SU-DHL-6 (cell line): ENCODE results near the gene RPA3.

Experiments used
- H2AFZ ChIP-seq: fragments of 200-600 bp; sonication (generic); 2 replicates; pipeline ENCODE4 v1.6.1; 2014; ENCODE audit warnings: low read depth, mild to moderate bottlenecking, moderate library complexity, mixed read lengths, antibody characterized with exemption, low read length; ENCODE audit not compliant: severe bottlenecking
- H3F3A ChIP-seq: fragments of 200-600 bp; shearing (Covaris generic); 2 replicates; pipeline ENCODE4 v1.6.0; 2016; ENCODE audit warnings: antibody characterized with exemption, mild to moderate bottlenecking; ENCODE audit not compliant: insufficient read depth
- H3K27ac ChIP-seq: fragments of 200-600 bp; sonication (generic); 2 replicates; pipeline ENCODE4 v1.5.1; 2016; ENCODE audit warnings: low read depth, mild to moderate bottlenecking, low read length, moderate library complexity, mixed read lengths
- H3K27me3 ChIP-seq: fragments of 200-600 bp; sonication (generic), shearing (Covaris generic); 2 replicates; pipeline ENCODE4 v1.6.0; 2014; ENCODE audit warnings: mild to moderate bottlenecking, low read length
- H3K36me3 ChIP-seq: fragments of 200-600 bp; sonication (generic); 2 replicates; pipeline ENCODE4 v1.6.1; 2014; ENCODE audit warnings: mild to moderate bottlenecking, low read length, mixed read lengths
- H3K4me2 ChIP-seq: fragments of 300-600, 200-600 bp; shearing (Covaris generic), sonication (generic); 2 replicates; pipeline ENCODE4 v1.6.0; 2014; ENCODE audit warnings: low read length, low read depth, mild to moderate bottlenecking; ENCODE audit not compliant: poor library complexity, severe bottlenecking
- H3K4me3 ChIP-seq: fragments of 200-600 bp; sonication (generic); 2 replicates; pipeline ENCODE4 v1.5.1; 2014; ENCODE audit warnings: antibody characterized with exemption, low read length, mild to moderate bottlenecking, mixed read lengths; ENCODE audit not compliant: insufficient read depth, poor library complexity, severe bottlenecking
- H3K79me2 ChIP-seq: fragments of 200-600 bp; sonication (generic); 2 replicates; pipeline ENCODE4 v1.6.1; 2014; ENCODE audit warnings: mild to moderate bottlenecking, low read length, moderate library complexity; ENCODE audit not compliant: insufficient read depth
- H3K9ac ChIP-seq: fragments of 200-600 bp; sonication (generic); 2 replicates; pipeline ENCODE4 v1.7.0; 2014; ENCODE audit warnings: mild to moderate bottlenecking, low read length
- H3K9me2 ChIP-seq: fragments of 200-600 bp; sonication (generic); replicated peaks from 2 replicates; pipeline ENCODE4 v1.6.1; 2014; ENCODE audit warnings: low read length; ENCODE audit not compliant: insufficient read depth
- H3K9me3 ChIP-seq: fragments of 200-600 bp; sonication (generic); 2 replicates; pipeline ENCODE4 v1.6.1; 2014; ENCODE audit warnings: low read length, mixed read lengths; ENCODE audit not compliant: insufficient read depth
- H4K20me1 ChIP-seq: fragments of 200-600 bp; sonication (generic); 2 replicates; pipeline ENCODE4 v1.6.1; 2014; ENCODE audit warnings: low read depth, mild to moderate bottlenecking, antibody characterized with exemption, low read length, moderate library complexity, mixed read lengths
- EZH2phosphoT487 ChIP-seq: fragments of 200-600 bp; sonication (generic), shearing (Covaris generic); conservative IDR thresholded peaks from 2 replicates; pipeline ENCODE4 v1.6.1; 2018; ENCODE audit warnings: mild to moderate bottlenecking, antibody characterized with exemption, low read length, moderate library complexity, mixed read lengths
- TF ChIP-seq, protein P1 (sequence below): fragments of 200-600 bp; sonication (generic); IDR thresholded peaks from one replicate; pipeline ENCODE4 v1.5.1; 2017; ENCODE audit warnings: antibody characterized with exemption, mild to moderate bottlenecking, low read length, moderate library complexity; ENCODE audit not compliant: insufficient read depth, poor library complexity, severe bottlenecking

Gene RPA3

DNA sequence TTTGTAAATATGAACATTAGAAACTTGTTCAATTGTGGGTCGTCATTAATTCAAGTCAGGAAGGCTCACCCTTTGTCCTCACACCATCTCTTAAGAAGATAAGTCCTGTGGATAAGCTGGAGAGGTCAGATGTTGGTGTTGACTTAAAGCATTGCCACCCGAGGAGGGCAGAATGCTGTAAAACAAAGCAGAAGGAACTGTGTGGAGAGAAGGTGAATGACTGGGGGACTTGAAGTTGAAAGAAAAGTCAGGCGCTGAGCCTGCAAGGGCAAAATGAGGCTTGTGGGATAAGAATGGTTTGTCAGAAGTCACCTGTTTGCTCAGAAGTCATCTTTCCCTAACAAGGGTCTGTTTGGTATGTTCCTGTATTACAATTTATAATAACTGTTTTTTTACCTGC is 9.1 kb downstream of the RPA3 start:
- H3K9me3 ChIP-seq = no peaks in the 10 kb centered on the region
- TF ChIP-seq, protein P1, sequence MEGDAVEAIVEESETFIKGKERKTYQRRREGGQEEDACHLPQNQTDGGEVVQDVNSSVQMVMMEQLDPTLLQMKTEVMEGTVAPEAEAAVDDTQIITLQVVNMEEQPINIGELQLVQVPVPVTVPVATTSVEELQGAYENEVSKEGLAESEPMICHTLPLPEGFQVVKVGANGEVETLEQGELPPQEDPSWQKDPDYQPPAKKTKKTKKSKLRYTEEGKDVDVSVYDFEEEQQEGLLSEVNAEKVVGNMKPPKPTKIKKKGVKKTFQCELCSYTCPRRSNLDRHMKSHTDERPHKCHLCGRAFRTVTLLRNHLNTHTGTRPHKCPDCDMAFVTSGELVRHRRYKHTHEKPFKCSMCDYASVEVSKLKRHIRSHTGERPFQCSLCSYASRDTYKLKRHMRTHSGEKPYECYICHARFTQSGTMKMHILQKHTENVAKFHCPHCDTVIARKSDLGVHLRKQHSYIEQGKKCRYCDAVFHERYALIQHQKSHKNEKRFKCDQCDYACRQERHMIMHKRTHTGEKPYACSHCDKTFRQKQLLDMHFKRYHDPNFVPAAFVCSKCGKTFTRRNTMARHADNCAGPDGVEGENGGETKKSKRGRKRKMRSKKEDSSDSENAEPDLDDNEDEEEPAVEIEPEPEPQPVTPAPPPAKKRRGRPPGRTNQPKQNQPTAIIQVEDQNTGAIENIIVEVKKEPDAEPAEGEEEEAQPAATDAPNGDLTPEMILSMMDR = no peak
- no peak for TF ChIP-seq EZH2phosphoT487
- no peak overlapping the region for H3K4me2 ChIP-seq
- no peaks in the 10 kb centered on the region for H3K9me2 ChIP-seq
- no peaks in the 10 kb centered on the region for H3K36me3 ChIP-seq
- H3K79me2 ChIP-seq = no peaks in the 10 kb centered on the region
- no peaks in the 10 kb centered on the region for H3K27me3 ChIP-seq
- H3K27ac ChIP-seq = no peak overlapping the region
- H3F3A ChIP-seq = no peaks in the 10 kb centered on the region
- no peak overlapping the region for H2AFZ ChIP-seq
- no peak overlapping the region for H3K9ac ChIP-seq
- H4K20me1 ChIP-seq = 0 out of 2 replicates have a peak, but pooled peaks cover 4% of the 10 kb centered on the region
- H3K4me3 ChIP-seq = no peak overlapping the region

DNA sequence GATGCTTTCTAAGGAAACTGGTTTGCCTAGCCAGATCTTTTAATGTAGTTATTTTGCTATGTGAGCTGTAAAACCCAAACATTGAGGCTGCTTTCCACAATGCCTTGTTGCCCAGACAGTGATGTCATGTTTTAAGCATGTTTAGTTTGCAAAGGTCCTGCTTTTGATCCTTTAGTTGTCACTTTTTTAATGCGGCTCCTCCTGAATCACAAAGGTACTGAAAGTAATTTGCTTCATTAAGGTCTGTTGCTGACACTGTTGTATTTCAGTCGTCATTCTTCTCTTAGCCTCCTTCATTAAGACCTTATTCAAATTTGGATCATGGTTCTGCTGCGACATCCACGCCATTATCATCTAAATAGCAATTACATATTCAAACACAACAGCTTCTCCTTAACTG is 10.6 kb downstream of the RPA3 start:
- Histone ChIP-seq H3K9ac (no peak overlapping the region), H3K4me2 (no peak overlapping the region), H3K9me3 (no peaks in the 10 kb centered on the region), H3K79me2 (no peaks in the 10 kb centered on the region), H2AFZ (no peak overlapping the region), H3F3A (no peaks in the 10 kb centered on the region), H3K27me3 (no peaks in the 10 kb centered on the region), H3K36me3 (no peaks in the 10 kb centered on the region), H4K20me1 (0 out of 2 replicates have a peak, but pooled peaks cover 4% of the 10 kb centered on the region), H3K27ac (no peak overlapping the region), H3K4me3 (no peak overlapping the region), H3K9me2 (no peaks in the 10 kb centered on the region)
- no peak for TF ChIP-seq EZH2phosphoT487
- TF ChIP-seq, protein P1 = no peak

DNA sequence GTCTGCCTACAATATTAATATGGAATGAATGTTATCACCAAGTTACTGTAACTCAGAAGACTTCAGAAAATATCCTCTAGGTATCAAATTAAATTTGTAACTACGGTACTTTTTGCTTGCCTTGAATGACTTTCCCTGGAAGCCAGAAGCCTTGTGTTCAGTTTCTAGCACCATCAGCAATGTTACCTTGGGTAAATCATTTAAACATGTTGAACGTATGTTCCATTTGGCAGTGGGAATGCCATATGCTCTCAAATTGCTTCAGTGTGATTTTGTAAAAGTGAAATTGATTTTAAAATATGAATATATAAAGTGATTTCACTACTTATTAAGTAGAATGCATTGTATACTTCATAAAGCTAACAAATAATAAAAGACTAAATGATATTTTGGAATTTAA is 11.2 kb downstream of the RPA3 start:
- TF ChIP-seq, protein P1 = no peak
- TF ChIP-seq EZH2phosphoT487 = no peak

More for the DNA sequence above, 11.2 kb downstream of the RPA3 start:
- no peaks in the 10 kb centered on the region for H3K27me3 ChIP-seq
- H3K27ac ChIP-seq = no peak overlapping the region
- H3K36me3 ChIP-seq = no peaks in the 10 kb centered on the region
- H3F3A ChIP-seq = no peaks in the 10 kb centered on the region
- no peaks in the 10 kb centered on the region for H3K9me2 ChIP-seq
- H3K9me3 ChIP-seq = no peaks in the 10 kb centered on the region
- 0 out of 2 replicates have a peak, but pooled peaks cover 4% of the 10 kb centered on the region for H4K20me1 ChIP-seq
- H3K79me2 ChIP-seq = no peaks in the 10 kb centered on the region
- no peak overlapping the region for H2AFZ ChIP-seq
- no peak overlapping the region for H3K9ac ChIP-seq
- H3K4me2 ChIP-seq = no peak overlapping the region
- no peak overlapping the region for H3K4me3 ChIP-seq
